PC-9 (cell line): ENCODE measurements around the gene C1orf21.

Source experiments
- EZH2 ChIP-seq: fragments of 200-600 bp; sonication (generic); IDR thresholded peaks from 2 replicates; pipeline ENCODE4 v1.8.0; 2017; ENCODE audit warnings: antibody characterized with exemption, low read depth
- TF ChIP-seq, protein P1 (sequence below): fragments of 200-600 bp; sonication (generic); conservative IDR thresholded peaks from 2 replicates; pipeline ENCODE4 v1.6.1; 2017; ENCODE audit warnings: mixed run types, antibody characterized with exemption, mild to moderate bottlenecking, moderate library complexity

DNA sequence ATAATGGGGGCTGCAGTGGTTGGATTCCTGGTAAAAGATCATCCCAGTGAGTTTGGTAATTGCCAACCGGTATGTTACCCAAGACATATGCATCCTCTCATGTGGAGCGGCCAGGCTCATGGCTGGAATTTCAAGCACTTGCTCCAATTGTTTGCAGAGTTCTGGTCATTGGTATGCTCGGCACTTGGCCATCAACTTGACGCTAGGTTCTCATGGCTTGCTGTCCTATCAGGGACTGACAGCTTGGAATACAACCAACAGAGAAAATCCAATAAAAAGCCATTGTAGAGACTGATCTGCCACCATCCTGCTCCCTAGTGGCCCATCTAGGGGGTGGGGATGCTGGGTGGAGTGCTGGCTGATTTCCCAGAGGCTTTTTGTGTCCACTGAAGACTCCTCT lies 247.0 kb downstream of the C1orf21 start:
- TF ChIP-seq, protein P1, sequence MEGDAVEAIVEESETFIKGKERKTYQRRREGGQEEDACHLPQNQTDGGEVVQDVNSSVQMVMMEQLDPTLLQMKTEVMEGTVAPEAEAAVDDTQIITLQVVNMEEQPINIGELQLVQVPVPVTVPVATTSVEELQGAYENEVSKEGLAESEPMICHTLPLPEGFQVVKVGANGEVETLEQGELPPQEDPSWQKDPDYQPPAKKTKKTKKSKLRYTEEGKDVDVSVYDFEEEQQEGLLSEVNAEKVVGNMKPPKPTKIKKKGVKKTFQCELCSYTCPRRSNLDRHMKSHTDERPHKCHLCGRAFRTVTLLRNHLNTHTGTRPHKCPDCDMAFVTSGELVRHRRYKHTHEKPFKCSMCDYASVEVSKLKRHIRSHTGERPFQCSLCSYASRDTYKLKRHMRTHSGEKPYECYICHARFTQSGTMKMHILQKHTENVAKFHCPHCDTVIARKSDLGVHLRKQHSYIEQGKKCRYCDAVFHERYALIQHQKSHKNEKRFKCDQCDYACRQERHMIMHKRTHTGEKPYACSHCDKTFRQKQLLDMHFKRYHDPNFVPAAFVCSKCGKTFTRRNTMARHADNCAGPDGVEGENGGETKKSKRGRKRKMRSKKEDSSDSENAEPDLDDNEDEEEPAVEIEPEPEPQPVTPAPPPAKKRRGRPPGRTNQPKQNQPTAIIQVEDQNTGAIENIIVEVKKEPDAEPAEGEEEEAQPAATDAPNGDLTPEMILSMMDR: no peak
- no peak for TF ChIP-seq EZH2
